Measurements from ENCODE around the gene IQSEC2.

Gene IQSEC2

DNA sequence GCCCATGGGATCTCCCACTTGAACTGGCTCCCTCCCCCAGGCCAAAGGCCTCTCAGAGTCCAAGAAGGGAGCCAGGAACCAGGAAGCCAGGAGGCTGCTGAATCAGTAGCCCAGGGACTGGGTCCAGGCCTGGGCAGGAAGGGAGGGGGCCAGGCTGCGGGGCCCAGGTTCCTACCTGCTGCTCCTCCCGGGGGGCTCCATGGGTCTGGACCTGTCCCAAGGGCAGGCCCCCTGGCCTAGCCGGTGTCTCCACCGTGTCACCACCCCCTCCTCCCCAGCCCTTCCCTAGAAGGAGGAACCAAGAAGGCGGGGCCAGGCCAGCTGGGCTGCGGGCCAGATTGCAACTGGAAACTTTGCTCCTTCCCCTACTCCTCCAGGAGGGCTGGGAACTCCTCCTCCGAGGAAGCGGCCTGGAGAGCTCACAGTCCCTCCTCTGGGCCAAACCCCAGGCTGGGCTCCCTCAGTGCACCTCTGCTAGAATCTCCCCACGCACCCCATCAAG, at the start of gene IQSEC2:
TSS of gene IQSEC2 (minus strand) at position 264 of the 502 bp plus-strand sequence.
- TF ChIP-seq EP300 (IDR thresholded peaks at IDR 0.05; ENCODE audit: borderline replicate concordance) (no peak), EGR1 (IDR thresholded peaks at IDR 0.05) (no peak), NFIC (IDR thresholded peaks at IDR 0.05) (peak; percentile 44; the same call in 1 of the 2 replicates)

DNA sequence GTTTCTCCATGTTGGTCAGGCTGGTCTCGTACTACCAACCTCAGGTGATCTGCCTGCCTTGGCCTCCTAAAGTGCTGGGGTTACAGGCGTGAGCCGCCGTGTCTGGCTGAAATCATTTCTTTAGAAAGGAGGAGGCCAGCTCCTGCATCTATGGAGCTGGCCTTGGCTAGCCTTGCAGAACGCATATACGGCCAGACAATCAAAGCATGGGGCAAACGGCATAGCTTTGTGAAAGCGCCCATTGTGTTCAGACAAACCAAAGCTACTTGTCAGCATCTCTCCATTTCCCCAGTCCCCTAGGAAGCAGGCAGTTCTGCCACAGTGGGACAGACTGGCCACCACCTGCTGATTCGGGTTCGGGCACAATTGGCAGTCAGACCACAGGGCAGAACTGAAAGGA, 48.9 kb upstream of the IQSEC2 start:
- no peak for TF ChIP-seq MAX (IDR thresholded peaks at IDR 0.05)
- no peak for TF ChIP-seq YY1 (IDR thresholded peaks at IDR 0.05; ENCODE audit: low read depth)
- no peak for TF ChIP-seq EGR1 (IDR thresholded peaks at IDR 0.05)
- no peak for TF ChIP-seq TEAD4 (IDR thresholded peaks at IDR 0.05)
- no peak for TF ChIP-seq CREB1 (IDR thresholded peaks at IDR 0.05; ENCODE audit: low read depth)
- TF ChIP-seq, protein P1, sequence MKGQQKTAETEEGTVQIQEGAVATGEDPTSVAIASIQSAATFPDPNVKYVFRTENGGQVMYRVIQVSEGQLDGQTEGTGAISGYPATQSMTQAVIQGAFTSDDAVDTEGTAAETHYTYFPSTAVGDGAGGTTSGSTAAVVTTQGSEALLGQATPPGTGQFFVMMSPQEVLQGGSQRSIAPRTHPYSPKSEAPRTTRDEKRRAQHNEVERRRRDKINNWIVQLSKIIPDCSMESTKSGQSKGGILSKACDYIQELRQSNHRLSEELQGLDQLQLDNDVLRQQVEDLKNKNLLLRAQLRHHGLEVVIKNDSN (IDR thresholded peaks at IDR 0.05): no peak
- no peak for TF ChIP-seq FOXM1 (IDR thresholded peaks at IDR 0.05; ENCODE audit: borderline replicate concordance, low read depth)
- no peak for TF ChIP-seq ZBTB7A (IDR thresholded peaks at IDR 0.05; ENCODE audit: low read depth)
- TF ChIP-seq RAD21 (IDR thresholded peaks at IDR 0.05; ENCODE audit: low read depth): no peak
- no peak for TF ChIP-seq NFIC (IDR thresholded peaks at IDR 0.05)
- no peak for TF ChIP-seq TAF1 (IDR thresholded peaks at IDR 0.05; ENCODE audit: low read depth)
- no peak for TF ChIP-seq CEBPB (IDR thresholded peaks at IDR 0.05)
- no peak for TF ChIP-seq EP300 (IDR thresholded peaks at IDR 0.05; ENCODE audit: borderline replicate concordance)
- no peak for TF ChIP-seq REST (IDR thresholded peaks at IDR 0.05; ENCODE audit: low read depth)

DNA sequence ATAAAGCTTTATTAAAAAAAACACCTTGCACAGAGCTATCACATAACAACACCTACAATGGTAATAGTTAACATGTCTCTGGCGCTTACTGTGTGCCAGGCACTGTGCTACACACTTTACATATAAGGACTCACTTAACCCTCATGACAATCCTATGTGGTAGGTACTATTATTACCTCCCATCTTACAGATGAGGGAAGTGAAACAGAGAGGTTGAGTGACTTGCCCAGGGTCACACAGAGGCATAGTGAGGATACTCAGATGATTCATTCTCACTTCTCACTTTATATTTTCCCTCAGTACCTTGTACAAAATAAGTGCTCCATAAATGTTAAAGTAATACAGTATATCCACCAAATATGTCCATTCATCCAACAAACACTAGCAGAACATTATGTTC, 43.4 kb upstream of the IQSEC2 start:
- TF ChIP-seq NFIC (IDR thresholded peaks at IDR 0.05) (no peak), EP300 (IDR thresholded peaks at IDR 0.05; ENCODE audit: borderline replicate concordance) (no peak), EGR1 (IDR thresholded peaks at IDR 0.05) (no peak), CEBPB (IDR thresholded peaks at IDR 0.05) (no peak), RAD21 (IDR thresholded peaks at IDR 0.05; ENCODE audit: low read depth) (no peak), TEAD4 (IDR thresholded peaks at IDR 0.05) (no peak), REST (IDR thresholded peaks at IDR 0.05; ENCODE audit: low read depth) (no peak), FOXM1 (IDR thresholded peaks at IDR 0.05; ENCODE audit: borderline replicate concordance, low read depth) (no peak), MAX (IDR thresholded peaks at IDR 0.05) (no peak), CREB1 (IDR thresholded peaks at IDR 0.05; ENCODE audit: low read depth) (no peak), YY1 (IDR thresholded peaks at IDR 0.05; ENCODE audit: low read depth) (no peak), ZBTB7A (IDR thresholded peaks at IDR 0.05; ENCODE audit: low read depth) (no peak), TAF1 (IDR thresholded peaks at IDR 0.05; ENCODE audit: low read depth) (no peak), TCF12 (IDR thresholded peaks at IDR 0.05; ENCODE audit: low read depth) (no peak)
- TF ChIP-seq, protein P1 (IDR thresholded peaks at IDR 0.05): no peak

- no peak for TF ChIP-seq EP300 (IDR thresholded peaks at IDR 0.05; ENCODE audit: borderline replicate concordance)
- no peak for TF ChIP-seq TCF12 (IDR thresholded peaks at IDR 0.05; ENCODE audit: low read depth)
- no peak for TF ChIP-seq NFIC (IDR thresholded peaks at IDR 0.05)
- TF ChIP-seq CREB1 (IDR thresholded peaks at IDR 0.05; ENCODE audit: low read depth): no peak
- no peak for TF ChIP-seq FOXM1 (IDR thresholded peaks at IDR 0.05; ENCODE audit: borderline replicate concordance, low read depth)
- no peak for TF ChIP-seq ZBTB7A (IDR thresholded peaks at IDR 0.05; ENCODE audit: low read depth)
Measured at GRCh38 chrX:53324085-53324484, 42.7 kb upstream of the IQSEC2 start.

GRCh38 chrX:53323196-53323595, 41.8 kb upstream of the IQSEC2 start:
- no peak for TF ChIP-seq FOXM1 (IDR thresholded peaks at IDR 0.05; ENCODE audit: borderline replicate concordance, low read depth)

DNA sequence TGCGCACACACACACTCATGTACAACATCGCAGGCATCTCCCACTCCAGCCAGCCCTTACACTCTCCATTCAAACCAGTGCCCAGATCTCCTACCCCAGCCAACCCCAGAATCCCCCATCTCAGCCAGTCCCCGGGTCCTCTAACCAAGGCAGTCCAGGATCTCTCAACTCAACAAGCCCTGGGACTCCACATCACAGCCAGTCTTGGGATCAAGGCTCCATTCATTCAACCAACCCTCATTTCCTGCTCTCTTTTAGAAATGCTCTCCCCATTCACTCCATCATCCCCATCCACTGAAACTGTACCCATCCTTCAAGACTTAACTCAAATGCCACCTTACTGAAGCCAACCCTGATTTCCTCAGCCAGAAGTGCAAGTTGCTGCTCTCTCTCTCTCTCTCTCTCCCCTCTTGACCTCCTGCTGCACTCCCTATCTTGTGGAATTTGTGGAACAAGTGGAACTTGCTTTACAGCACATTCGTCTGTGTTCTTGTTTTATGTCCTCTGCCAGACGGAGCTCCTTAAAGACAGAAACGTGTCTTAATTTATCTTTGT, 40.6 kb upstream of the IQSEC2 start:
- no peak for TF ChIP-seq CREB1 (IDR thresholded peaks at IDR 0.05; ENCODE audit: low read depth)
- no peak for TF ChIP-seq TAF1 (IDR thresholded peaks at IDR 0.05; ENCODE audit: low read depth)
- TF ChIP-seq, protein P1 (IDR thresholded peaks at IDR 0.05): no peak
